ENCODE results near the gene PPP2R2C.
A peak's percentile ranks its signal among the peaks of the same experiment; 100 is the strongest.

PPP2R2C gene

DNA sequence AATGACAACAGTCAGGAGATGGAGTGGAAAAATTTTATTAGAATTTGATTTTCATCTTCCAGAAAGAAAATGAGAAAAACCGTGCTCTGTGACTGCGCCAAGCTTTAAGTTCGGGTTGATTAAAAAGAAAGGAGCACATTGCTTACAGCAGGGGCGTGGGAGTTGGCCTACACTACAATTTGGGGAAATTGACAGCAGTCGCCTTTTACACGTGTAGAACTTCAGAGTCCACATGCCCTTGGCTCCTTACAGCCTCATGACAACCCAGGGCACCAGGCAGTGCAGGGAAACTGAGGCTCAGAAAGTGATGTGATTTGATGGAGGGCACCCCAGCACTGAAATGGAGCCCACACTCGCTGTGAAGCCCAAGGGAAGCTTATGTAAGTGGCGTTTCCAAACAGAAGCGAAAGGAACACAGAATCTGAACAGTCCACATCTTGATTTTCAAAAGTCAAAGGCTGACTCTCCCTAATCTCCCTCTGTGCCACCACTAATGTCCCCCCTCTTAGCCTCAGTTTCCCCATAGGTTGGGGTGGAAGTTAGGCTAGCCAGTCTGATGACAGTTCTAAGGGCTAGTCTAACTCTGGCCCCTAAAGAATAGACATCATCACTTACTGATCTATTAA, 5.5 kb downstream of the PPP2R2C start:
- no peak for DNase-seq

DNA sequence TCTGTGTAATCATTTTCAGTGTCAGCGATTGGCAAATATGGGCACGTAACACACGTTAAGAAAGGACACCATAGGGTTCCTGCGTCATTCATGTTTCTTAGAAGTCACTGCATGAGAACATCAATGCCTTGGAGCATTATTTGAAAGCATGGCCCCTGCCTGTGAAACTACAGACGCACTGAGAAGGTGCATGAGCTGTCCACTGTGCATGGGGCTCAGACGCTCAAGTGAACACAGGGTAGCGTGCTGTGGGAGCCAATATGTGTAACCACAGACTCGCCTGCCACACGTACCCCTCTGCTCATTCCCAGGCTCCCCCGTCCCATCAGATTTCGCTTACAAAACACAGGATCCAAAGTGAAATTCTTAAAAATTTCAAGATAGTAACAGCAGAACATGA, 6.5 kb downstream of the PPP2R2C start:
- no peak for DNase-seq

DNA sequence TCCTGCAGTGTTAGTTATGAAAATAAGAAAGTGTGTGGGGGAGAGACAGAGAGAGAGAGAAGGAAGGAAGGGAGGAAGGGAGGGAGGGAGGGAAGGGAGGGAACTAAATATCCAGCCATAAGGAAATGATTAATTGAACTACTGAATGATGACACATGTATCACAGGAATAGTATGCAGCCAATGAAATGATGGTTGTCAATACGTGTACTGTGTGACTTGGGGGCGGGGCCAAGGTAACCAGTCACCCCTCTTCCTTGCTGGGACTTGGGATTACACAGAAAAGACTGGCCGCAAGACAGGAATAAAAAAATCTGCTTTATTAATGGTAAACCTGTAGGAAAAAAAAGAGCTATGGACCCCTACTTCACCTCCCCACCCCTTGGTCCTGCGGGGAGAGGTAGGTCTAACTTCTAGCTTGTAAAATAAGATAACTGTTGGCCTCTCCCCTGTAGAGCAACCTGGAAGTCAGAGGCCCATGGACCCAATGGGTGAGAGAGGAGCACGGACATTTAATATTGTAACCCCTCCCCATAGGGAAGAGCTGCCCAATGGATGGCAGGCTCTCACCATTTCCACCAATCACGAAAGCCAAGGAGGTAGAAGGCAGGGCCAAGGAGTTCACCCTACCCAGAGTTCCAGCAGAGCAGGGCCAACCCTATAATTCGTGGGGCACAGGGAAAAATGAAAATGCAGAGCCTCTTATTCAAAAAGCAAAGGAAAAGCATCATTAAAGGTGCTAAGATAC, 7.4 kb downstream of the PPP2R2C start:
- DNase-seq = no peak

DNA sequence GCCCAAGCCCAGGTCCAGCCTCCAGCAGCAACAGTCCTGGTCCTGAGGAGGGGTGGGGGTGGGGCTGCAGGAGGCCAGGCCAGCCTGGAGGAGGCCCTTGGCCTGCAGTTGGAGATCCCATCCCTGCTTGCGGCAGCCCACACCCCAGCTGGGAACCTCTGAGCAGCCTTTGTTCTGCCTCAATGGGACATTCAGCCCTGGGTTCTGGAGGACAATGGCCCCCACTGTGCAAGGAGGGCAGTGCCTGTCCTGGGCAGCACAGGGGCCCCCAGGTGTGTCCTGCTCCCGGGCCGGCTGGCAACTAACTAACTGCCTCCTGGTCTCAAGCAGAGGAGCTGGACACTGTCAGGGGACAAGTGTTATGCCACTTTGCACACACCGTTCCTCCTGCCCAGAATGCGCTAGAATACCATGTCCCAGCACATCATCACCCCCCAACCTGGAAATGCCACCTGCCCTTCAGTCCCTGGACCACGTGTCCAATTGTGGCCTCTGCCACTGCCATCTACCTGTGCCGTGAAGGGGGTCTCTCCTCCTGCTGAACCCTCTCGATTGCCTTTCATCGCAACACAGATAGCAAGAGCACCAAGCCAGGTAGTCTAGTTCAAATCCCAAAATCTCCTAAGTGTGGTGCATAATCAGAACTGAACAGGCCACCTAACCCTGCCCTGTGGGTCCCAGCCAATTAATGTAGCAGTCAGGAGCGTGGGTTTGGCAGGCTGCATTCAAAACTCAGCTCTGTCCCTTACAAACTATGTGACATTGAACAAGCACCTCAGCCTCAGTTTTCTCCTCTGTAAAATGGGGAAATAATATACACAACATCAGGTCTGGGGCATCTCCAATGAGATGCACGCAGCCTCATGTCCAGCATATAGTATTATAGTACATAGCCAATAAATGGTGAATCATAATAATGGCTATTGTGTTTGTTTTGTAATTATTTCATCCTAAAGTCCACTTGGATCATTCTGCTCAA, 8.8 kb downstream of the PPP2R2C start:
- no peak for DNase-seq

DNA sequence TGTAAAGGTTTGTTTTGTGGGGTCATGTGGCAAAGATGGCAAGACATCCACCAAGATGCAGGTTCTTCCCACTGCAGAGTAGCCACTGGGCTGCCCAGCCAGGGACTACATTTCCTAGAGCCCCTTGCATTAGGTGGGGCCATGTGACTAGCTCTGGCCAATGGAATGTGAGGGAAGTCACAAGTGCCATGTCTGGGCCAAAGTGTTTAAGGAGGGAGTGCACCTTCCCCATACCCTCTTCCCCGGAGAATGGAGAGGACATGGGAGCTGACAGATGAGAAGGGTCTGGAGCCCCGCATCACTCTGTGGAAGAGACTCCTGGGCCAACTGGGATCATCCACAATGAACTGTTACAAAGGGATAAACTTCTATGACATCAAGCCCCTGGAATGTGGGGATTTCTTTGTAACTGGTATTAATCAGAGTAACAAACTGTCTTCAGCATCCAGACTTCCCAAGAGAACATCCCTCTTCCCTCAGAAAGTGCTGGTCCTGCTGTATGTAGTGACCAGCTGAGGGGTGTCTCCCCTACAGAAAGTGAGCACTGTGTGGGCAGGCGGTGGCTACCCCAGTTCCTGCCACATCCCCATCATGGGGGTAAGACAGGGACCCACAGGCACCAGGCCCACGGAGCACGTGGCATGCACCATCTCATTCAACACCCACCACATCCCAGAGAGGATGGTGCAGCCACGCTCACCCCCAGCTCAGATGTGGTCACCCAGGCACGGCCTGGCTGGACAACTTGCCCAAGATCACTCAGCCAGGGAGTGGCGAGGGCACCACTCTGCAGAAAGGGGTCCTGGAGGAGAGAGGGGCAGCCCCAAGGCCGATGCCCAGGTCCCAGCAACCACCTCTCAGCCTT, 10.9 kb downstream of the PPP2R2C start:
- DNase-seq = peak; percentile 63

DNA sequence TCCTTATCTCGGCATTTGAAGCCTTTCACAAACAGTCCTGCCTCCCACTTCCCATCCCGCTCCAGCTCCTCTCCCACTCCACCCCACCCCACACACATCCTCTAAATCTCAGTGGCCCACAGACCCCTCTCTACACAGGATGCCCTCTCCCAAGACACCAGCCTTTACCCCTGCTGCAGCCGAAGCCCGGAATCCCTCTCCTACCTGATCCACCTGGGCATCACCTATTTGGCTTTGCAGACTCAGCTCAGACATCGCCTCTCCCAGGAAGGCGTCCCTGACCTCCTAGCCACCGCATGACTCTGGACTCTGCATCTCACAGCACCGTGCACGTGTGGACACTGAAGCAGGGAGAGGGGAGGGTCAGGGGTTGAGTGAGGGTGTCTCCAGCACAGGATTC, 11.5 kb downstream of the PPP2R2C start:
- DNase-seq = no peak

DNA sequence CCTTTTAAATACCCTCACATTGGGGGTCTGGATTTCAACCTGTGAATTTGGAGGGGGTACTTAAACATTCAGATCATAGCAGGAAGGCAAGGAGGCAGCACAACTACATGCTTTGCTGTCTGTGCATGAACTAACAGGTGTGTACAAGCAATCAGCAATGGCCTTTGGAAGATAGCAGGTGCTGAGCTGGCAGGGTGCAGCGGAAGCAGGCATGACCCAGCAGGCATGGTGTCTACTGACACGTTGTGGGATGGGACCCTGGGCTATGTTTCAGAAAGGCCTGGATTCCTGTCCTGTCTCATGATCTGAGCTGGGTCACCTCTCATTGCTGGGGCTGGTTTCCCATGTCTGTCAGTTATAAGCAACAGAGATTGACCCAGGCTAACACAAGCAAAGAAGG, 13.9 kb downstream of the PPP2R2C start:
- no peak for DNase-seq

DNA sequence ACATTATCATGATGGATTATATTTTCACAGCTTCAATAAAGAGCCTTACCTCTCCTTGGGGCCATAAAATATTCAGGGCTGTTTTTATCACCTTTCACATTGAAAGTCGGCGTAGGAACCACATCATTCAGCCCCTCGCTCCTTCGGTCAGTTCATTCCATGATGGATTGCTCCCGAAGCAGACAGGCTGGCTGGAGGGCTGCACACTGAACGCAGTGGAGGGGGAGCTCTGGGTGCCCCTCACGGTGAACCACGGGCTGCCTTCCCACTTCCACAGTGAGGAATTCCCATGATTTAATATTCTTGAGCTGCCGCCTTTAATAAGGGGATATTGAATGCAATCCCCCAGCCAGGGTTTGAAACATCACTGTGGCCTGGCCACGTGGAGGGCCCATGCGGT, 16.0 kb downstream of the PPP2R2C start:
- DNase-seq = no peak

DNA sequence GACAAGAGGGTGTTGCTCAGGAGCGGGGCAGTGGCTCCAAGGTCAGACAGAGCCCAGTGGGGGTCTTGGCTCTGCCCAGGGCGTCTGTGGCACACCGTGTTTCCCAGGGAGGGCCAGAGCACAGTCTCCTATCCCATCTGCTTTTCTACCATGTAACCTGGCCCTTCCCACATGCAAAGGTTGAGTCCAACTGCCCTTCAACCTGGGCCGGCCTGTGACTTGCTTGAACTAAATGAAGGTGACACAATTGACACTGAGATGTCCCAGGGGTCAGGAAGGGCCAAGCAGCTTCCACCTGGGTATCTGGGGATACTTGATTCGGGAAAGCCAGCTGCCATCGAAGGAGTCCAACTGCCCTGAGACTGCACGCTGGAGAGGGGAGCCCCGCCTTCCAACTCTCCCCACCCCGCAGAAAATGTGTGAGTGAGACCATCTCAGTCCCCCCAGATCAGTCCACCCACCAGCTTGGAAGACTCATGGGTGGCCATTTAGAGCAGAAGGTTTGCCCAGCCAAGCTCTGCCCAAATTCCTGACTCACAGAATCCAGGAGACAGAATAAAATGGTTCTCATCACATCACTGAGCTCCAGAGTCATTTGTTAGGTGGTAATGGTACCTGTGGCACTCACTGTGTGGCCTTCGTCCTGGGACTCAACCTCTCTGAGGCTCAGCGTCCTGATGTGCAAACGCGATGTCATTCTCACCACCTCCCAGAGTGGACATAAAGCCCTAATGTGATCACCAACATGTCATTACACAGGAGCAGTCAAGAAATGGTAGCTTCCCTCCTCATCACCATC, 18.1 kb downstream of the PPP2R2C start:
- DNase-seq = no peak

DNA sequence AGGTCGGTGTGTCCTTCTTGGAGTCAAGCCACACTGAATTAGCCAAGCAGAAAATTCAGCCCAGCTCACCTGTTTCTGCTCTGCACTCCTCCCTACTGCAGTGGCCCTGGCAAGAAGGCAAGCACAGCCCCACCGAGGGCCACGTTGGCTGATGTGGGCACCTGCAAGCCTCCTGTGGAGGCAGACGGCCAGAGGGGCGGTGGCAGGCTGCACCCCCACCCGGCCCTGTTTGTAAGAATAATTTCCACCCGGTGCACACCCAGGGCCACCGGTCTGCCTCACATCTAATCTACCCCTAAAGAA, 18.8 kb downstream of the PPP2R2C start:
- no peak for DNase-seq

DNA sequence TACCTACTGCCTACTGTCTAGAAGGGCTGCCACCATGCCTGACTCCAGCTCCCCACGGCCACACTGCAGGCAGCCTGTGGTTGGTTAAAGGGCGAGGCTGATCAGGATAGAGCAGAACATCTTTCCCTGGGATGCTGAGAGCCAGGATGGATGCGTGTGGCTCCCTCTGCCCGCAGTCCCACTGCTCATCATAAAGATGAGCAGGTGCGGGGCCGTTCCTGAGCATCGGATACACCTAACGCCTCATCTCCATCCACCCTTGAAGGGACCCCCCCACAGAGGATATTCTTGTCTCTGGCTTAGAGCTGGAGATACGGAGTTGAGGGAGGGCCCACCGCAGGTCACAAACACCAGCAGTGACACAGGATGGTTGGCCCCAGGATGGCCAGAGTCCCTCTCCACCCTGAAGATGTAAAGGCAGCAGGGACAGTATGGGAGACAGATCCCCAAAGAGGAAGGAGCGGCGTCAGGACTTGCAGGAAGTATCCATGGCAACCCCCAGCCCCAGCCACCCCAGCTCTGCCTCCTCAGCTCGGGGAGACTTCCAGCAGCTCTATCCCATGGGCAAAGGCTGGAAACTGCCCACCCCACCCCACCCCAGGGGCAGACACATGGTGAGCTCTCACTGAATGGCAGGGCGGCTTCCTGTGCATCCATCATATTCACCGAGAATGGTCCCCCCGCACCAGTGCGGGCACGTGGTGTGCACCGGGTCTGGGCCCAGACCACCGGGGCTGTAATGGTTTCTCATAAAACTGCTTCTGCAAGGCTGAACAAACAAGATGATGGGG, 19.3 kb downstream of the PPP2R2C start:
- no peak for DNase-seq

DNA sequence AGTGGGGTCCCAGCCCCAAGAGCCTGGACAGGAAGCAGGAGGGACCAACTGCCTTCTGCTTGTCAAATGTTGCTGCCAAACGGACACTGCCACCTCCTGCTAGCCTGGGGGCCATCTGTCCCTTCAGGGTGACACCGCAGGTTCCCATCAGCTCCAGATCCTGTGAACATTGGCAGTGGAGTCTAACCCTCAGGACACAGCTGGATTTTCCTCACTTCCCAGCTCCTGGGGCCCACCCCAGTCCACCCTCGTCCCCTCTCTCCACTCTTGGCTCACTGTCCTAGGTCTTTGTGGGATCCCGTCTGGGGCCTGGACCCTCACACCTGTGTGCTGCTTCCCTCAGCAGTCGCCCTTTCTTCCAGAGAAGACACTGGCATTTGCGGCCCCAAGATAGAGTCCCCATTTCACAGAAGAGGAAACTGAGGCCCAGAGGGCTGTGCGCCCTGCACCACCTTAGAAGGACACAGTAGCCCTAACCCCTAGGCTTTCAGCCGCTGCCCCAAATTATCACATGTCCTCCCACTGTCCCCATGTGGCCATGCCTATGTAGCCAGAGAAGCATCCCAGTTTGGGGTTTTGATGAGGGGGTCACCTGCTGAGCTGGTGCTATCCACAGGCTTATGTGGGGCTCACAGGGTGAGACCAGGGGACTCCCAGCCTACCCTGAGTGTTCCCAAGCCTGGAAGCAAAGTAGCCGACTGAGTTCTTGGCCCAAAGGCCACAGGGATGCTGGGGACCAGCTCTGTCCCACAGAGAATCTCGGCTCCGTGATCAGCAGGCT, 20.1 kb downstream of the PPP2R2C start:
- no peak for DNase-seq

DNA sequence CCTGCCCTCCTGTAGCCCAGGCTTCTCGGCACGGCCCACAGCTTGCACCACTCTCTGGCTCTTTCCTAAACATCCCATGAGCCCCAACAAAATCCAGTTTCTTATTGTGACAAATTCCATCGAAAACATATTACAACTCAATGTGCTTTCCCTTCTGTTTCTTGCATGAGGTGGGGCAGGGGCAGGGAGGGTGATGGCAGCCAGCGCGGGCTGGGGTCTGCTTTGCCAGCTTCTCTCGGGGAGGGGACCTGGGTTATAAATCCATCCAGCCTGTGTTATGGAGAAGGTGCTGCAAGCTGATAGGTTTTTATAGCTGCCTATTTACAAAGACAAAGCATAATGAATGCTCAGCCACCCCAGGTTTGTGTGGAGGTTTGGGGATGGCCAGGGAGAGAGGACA, 21.1 kb downstream of the PPP2R2C start:
- DNase-seq = no peak

DNA sequence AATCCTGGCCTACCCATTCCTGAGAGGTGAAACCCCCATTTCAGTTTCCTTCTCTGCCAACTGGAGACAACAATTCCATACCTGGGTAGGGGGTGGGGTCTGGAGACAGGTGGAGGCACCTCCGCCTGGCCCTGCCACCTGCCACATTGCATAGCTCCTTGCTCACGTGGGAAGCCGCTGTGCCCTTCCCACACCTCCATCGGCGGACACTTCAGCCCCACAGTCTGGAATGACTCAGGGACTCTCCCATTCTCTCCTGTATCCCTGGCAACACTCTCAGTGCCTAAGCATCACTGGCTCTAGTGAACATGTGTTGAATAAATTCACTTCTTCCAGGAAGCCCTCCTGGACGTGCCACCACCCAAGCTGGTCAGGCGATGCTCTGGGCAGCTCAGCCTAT, 21.7 kb downstream of the PPP2R2C start:
- no peak for DNase-seq

DNA sequence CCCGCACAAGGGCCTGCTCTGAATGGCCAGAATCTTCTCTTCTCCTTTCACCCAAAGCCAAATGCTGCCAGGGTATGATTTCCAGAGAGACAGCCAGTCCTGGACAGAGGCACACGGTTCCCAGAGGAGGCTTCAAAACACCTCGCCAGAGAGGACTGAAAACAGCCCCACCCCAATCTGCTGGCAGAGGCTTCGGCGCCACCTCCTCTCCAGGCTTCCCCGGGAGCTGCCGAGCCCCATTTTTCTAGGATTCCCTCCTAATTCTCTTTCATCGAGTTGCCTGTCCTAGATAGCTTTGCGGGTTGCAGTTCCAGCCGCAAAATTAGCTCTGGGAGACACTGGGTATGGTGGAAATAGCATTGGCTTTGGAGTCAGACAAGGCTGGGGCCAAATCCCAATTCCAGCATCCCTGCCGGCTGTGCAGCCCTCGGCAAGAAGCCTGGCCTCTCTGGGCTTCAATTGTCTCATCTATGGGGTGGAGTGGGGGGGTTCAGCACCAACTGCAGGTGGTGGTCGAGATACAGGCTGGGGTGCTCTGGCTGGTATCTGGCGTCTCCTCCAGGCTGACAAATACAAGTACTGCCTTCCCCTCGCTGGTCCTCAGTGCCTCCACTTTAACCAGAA, 22.6 kb downstream of the PPP2R2C start:
- DNase-seq = no peak

DNA sequence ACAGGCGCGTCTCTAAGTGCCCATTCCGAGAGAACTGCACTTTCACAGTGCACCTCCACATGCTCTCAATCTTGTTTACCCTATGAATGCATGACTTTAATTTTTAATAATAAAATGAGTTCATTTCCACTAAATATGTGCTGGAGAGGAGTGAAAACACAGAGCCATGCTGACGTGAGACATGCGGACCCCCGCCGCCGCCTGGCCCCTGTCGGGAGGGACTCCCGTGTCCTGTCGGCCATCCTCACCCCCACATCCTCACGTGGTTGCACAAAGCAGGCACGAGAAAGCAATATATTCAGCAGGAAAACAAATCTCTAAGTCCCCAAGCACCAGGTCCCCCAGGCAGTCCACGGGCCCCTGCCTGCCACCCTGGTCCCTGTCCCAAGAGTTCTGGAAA, 23.1 kb downstream of the PPP2R2C start:
- DNase-seq = no peak

DNA sequence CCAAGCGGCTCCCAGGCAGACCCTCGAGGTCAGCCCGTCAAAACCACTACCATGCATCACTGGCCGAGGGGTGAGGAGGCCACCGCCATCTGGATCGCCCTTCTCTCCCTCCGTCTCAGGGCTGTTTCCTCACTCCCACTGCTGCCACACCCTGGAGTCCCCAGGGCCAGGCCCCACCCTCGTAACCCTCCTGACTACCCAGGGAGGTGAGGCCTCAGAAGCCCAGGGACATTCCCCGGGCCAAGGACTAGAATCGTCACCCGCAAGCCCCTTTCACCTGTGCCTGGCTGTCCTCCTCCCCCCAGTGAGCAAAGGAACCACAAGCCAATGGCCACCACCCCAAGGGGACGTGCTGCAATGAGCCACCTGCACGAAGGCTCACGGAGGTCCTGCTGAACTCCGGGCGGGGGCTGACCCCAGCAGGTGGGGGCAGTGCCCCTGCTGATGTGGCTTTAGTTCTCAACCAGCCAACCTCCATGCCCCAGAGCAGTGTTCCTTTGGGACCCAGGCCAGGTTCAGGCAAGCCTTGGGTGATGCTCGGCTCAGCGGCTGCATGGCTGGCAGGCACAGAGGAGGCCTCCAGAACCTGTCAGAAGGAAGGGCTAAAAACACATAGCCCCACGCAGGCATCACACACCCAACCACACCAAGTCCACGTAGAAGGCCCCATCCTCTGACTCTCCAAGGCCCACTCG, 23.8 kb downstream of the PPP2R2C start:
- no peak for DNase-seq

DNA sequence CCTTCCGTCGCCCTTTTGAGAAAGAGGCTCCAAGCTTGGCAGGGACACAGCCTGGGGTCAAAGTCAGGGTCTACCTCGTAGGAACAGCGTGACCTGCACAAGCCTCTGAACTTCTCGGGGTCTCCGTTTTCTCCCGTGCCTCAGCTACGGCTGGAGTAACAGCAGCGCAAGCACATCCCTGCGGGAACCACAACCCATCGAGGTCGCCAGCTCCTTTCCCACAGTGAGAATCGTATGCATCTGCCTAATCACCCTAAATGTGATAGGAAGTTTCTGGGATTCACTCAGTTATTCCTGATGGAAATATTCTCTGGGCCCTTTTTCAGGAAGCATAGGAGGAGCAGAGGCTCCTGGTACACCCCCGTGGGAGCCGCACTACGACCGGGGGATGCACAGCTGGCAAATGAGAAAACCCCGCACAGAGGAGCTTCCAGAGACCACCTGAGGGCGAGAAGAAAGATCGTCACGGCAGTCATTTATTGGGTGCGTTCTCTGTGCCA, 24.7 kb downstream of the PPP2R2C start:
- no peak for DNase-seq

All from NCI-H226 (cell line).